Uterus (tissue), 4 donors: Measurements from ENCODE around the gene TCF12. TPM values are rescaled to one million over a fixed set of nuclear protein-coding genes. Genes with fewer than 3 reads are reported as not detected.

ENCODE experiments used
- DNase-seq, 2 donors: peaks; one replicate each; pipeline ENCODE4 v3.0.0-alpha.2; 2019 to 2020
- H3K27ac ChIP-seq, 2 donors: fragments of 200-600 bp; sonication (generic); 1 replicate in 1 of 2; 2 replicates in 1 of 2; pipeline ENCODE4 v1.5.1; 2016 to 2018
- H3K27me3 ChIP-seq, 2 donors: fragments of 200-600 bp; sonication (generic); one replicate each; pipeline ENCODE4 v1.5.1; 2018 to 2019; ENCODE audit warnings: control low read depth in 1 of 2
- H3K36me3 ChIP-seq, 2 donors: fragments of 200-600 bp; sonication (generic); one replicate each; pipeline ENCODE4 v1.5.1; 2019; ENCODE audit warnings: control low read depth in 1 of 2
- H3K4me1 ChIP-seq, 2 donors: fragments of 200-600 bp; sonication (generic); one replicate each; pipeline ENCODE4 v1.5.1; 2018 to 2019; ENCODE audit warnings: control low read depth in 1 of 2
- H3K4me3 ChIP-seq, 2 donors: fragments of 200-600 bp; sonication (generic); 1 replicate in 1 of 2; 2 replicates in 1 of 2; pipeline ENCODE4 v1.5.1; 2018 to 2019; ENCODE audit warnings: mild to moderate bottlenecking in 1 of 2
- H3K9me3 ChIP-seq, 2 donors: fragments of 200-600 bp; sonication (generic); one replicate each; pipeline ENCODE4 v1.5.1; 2019; ENCODE audit warnings: control low read depth in 1 of 2
- POLR2A ChIP-seq, 2 donors: fragments of 450-650 bp; IDR thresholded peaks; one replicate each; pipeline ENCODE4 v1.6.1; 2016; ENCODE audit warnings: antibody characterized with exemption in 2 of 2, mild to moderate bottlenecking in 1 of 2, moderate library complexity in 1 of 2
- intact Hi-C: fragments of 100-400 bp; cut with DNase I; formaldehyde crosslinking; loops from one replicate; pipeline ENCODE4 v1.15.1; 2023; ENCODE audit warnings: low total_unique reads
- total RNA-seq, 4 donors: library from RNA; depleted of rRNA in 3 of 4; stranded (reverse); fragments of >200 nt in 3 of 4; gene quantifications; one replicate each; pipeline versions ENCODE4 v1.1.0 to v1.2.4, GENCODE V29; 2014 to 2023
- TF ChIP-seq, protein P1 (sequence below), 4 experiments: fragments of 200-600 bp in 2 of 4; fragments of 450-650 bp in 2 of 4; sonication (generic) in 2 of 4; IDR thresholded peaks; one replicate each; pipeline ENCODE4 v1.5.1; 2016 to 2019; ENCODE audit warnings: antibody characterized with exemption in 4 of 4, mild to moderate bottlenecking in 2 of 4, moderate library complexity in 1 of 4
- donor health status: DM: yes; HTN: yes; CAD: no.

TCF12 gene
- 100 to 1,000 TPM; 109 to 361 (median 196) TPM for total RNA-seq

DNA sequence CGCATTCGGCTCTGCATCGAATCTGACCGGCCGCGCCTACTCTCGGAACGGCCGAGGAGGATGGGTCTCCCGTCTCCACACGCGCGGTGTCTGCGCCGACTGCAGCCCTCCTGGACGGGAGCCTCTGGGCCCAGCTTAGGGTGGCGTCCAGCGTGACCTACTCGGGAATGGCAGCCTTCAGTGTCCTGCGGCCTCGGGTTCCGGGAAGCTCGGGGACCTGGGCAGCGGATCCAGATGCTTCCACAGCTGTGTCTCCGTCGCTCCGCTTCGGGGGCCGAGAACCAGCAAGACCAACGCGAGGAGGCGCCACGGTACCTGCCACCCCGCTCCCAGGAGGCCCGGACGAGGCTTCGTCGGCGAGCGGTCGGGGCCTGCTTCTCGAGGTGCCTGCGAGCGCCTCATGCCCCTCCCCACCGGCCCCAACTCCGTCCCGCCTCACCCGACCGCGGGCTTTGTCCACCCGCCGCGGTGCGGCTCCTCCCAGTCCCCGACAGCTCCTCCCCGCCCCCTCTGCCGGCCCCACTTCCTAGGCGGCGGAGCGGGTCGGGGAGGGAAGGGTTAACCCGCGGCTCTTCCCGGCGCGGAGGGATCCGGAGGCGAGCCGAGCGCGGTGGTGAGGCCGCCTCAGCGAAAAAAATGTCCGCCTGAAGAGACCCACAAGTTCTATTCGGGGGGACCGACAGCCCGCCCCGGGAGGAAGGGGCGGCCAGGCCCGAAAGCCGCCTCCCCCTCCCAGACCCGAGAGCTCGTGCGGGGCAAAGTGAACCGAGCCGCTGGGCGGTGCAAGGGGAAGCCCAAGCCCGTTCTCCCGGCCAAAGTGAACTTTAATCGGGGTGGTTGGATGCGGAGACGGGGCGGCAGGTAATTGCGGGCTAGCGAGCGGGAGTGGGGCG, at the start of gene TCF12:
TCF12 (plus strand) TSS at position 599 of the 893 bp plus-strand sequence. CDS start 1,270 bp downstream, outside the sequence.
- Histone ChIP-seq H3K4me1 (peaks cover 0 to 13% of the 10 kb centered on the region in 2 donors), H3K4me3 (peak within 1 kb of the TSS; percentile 76 to 90)
- intact Hi-C loops: loop anchor here (1.0 kb wide), 1 partner anchor 31 kb away; no protein-coding TSS in a partner anchor

DNA sequence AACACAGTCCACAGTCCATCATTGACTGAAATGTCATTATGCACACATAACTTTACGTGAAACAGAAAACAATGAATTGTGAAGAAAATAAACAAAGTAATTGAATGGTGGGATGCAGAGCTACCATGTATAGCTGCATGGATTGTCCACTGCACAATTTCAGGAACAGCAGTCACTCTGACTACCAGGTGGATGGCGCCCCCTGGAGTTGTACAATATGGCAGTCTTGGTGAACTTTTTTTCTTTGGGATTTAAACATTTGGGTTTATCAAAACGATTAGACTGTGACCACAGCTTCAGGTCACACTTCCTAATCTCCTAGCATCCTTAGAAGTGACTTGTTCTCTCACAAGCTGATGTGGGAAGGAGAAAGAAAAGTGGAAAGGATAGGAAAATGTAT, 48.9 kb upstream of the TCF12 start:
- intact Hi-C loops: no loop called here

More for the DNA sequence above, at the start of gene TCF12:
- no peaks in the 10 kb centered on the region for H3K36me3 ChIP-seq
- H3K9me3 ChIP-seq: no peaks in the 10 kb centered on the region
- H3K27ac ChIP-seq: peak within 1 kb of the TSS; percentile 92 to 97
- DNase-seq: peak; percentile 93 to 96
- H3K27me3 ChIP-seq: no peaks in the 10 kb centered on the region
- TF ChIP-seq, protein P1, sequence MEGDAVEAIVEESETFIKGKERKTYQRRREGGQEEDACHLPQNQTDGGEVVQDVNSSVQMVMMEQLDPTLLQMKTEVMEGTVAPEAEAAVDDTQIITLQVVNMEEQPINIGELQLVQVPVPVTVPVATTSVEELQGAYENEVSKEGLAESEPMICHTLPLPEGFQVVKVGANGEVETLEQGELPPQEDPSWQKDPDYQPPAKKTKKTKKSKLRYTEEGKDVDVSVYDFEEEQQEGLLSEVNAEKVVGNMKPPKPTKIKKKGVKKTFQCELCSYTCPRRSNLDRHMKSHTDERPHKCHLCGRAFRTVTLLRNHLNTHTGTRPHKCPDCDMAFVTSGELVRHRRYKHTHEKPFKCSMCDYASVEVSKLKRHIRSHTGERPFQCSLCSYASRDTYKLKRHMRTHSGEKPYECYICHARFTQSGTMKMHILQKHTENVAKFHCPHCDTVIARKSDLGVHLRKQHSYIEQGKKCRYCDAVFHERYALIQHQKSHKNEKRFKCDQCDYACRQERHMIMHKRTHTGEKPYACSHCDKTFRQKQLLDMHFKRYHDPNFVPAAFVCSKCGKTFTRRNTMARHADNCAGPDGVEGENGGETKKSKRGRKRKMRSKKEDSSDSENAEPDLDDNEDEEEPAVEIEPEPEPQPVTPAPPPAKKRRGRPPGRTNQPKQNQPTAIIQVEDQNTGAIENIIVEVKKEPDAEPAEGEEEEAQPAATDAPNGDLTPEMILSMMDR (IDR thresholded peaks at IDR 0.05): peak; percentile 24 to 52 (median 43)
- peak; percentile 51 to 79 for TF ChIP-seq POLR2A (IDR thresholded peaks at IDR 0.05)

GRCh38 chr15:56871185-56871584, 47.3 kb upstream of the TCF12 start:
- H3K27ac ChIP-seq: no peak overlapping the region
- TF ChIP-seq, protein P1 (IDR thresholded peaks at IDR 0.05): no peak
- TF ChIP-seq POLR2A (IDR thresholded peaks at IDR 0.05): no peak
- intact Hi-C loops: loop anchor here (10.0 kb wide), 1 partner anchor 376 kb away; no protein-coding TSS in a partner anchor

More for the DNA sequence above, 48.9 kb upstream of the TCF12 start:
- H3K4me3 ChIP-seq: no peak overlapping the region
- no peaks in the 10 kb centered on the region for H3K4me1 ChIP-seq
- no peaks in the 10 kb centered on the region for H3K36me3 ChIP-seq
- H3K27ac ChIP-seq: no peak overlapping the region
- H3K9me3 ChIP-seq: no peaks in the 10 kb centered on the region
- TF ChIP-seq, protein P1 (IDR thresholded peaks at IDR 0.05): peak; percentile 39 to 57 (median 50)
- no peak for TF ChIP-seq POLR2A (IDR thresholded peaks at IDR 0.05)
- DNase-seq: peak; percentile 37 to 50
- no peaks in the 10 kb centered on the region for H3K27me3 ChIP-seq

GRCh38 chr15:56871867-56872266, 46.6 kb upstream of the TCF12 start:
- H3K4me1 ChIP-seq: no peaks in the 10 kb centered on the region
- H3K27me3 ChIP-seq: no peaks in the 10 kb centered on the region
- intact Hi-C loops: loop anchor here (10.0 kb wide), 1 partner anchor 377 kb away; no protein-coding TSS in a partner anchor
- H3K9me3 ChIP-seq: no peaks in the 10 kb centered on the region
- H3K36me3 ChIP-seq: no peaks in the 10 kb centered on the region
- H3K4me3 ChIP-seq: no peak overlapping the region
- TF ChIP-seq, protein P1 (IDR thresholded peaks at IDR 0.05): no peak
- no peak for TF ChIP-seq POLR2A (IDR thresholded peaks at IDR 0.05)
- DNase-seq: no peak
- no peak overlapping the region for H3K27ac ChIP-seq

More at GRCh38 chr15:56871185-56871584, 47.3 kb upstream of the TCF12 start:
- Histone ChIP-seq H3K36me3 (no peaks in the 10 kb centered on the region), H3K4me3 (no peak overlapping the region), H3K4me1 (no peaks in the 10 kb centered on the region), H3K9me3 (no peaks in the 10 kb centered on the region), H3K27me3 (no peaks in the 10 kb centered on the region)
- DNase-seq: no peak
